D341Med (cell line): ENCODE measurements around the gene STK32B.

Experiments
- DNase-seq: peaks from one replicate; pipeline ENCODE4 v3.0.0; 2012; ENCODE audit warnings: low spot score

STK32B gene

GRCh38 chr4:5532100-5532499 is 480.8 kb downstream of the STK32B start:
- DNase-seq, result no peak

DNA sequence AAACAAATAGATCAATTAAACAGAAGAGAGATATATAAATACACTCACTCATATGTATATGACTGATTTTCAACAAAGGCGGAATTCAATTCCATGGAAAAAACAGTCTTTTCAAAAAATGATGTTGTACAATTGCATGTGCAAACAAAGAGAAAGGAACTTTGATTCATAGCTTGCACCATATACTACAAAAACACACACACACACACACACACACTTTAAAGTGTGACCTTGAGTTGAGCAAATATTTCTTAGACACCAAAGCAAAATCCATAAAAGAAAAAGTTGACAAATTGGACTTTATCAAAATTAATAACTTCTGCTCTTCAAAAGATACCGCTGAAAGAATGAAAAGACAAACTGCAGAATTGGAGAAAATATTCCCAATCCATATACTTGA is 488.3 kb downstream of the STK32B start:
- no peak for DNase-seq

- DNase-seq, result no peak
Observed at GRCh38 chr4:5541169-5541568, 489.9 kb downstream of the STK32B start.

DNA sequence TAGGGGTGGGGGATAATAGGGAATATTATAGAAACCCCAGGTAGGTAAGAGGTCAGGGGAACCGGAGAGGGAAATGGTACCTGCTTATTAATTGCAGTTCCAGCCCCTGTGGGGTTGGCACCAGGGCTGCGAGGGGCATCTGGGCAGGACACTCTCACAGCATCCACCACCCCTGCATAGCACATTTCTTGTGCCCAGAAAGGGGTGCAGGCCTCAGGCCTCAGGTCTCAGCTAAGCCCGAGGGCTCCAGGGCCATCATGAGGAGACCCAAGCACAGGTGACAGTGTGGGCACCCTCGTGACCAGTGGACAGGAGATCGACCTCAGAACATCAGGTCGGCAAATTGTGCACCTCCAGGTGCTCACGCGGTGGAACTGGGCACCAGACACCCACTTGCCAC is 492.4 kb downstream of the STK32B start:
- DNase-seq, result no peak

- no peak for DNase-seq
Observed at GRCh38 chr4:5544762-5545161, 493.5 kb downstream of the STK32B start.

GRCh38 chr4:5545271-5545670 is 494.0 kb downstream of the STK32B start:
- DNase-seq, result no peak

DNA sequence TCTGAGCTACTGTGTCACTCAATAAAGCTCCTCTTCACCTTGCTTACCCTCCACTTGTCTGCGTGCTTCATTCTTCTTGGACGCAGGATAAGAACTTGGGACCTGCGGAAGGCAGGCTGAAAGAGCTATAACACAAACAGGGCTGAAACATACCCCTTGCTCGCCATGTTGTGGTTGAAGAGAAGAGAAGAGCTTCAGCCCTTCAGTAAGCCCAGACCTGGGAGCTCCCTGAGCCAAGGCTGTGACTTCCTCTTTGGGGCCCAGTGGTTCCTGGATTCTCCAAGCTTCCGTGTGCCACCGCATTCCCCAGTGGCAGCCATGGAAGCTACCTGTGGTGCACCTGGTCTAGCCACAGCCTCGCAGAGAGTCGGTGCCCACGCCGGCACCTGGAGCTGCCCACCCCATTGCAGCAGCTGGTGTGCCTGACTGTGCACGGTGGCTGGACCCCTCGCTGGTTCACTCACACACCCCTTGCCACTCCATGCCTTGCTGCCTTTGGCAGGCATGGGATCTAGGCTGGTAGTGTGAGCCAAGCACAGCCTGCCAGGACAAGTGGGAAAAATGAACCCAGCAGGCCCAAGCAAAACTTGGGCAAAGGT is 496.5 kb downstream of the STK32B start:
- DNase-seq, result no peak
